NCI-H2171 (cell line): ENCODE results near the gene CA12.
"Not testable (repeated sequence)": the region's sequence is repeated elsewhere in the genome, so short reads cannot be mapped to it uniquely, and the experiment has no call there.

Experiments used
- DNase-seq: peaks from one replicate; lab custom pipeline; 2025; lab: John Stamatoyannopoulos, UW

Gene CA12

GRCh38 chr15:63357061-63357460 is 24.6 kb downstream of the CA12 start:
- DNase-seq: no peak

- DNase-seq: no peak
Observed at GRCh38 chr15:63354821-63355650, 26.6 kb downstream of the CA12 start.

GRCh38 chr15:63353887-63354286 is 27.8 kb downstream of the CA12 start:
- no peak for DNase-seq

GRCh38 chr15:63353261-63353660 is 28.4 kb downstream of the CA12 start:
- DNase-seq: no peak

GRCh38 chr15:63352808-63353207 is 28.8 kb downstream of the CA12 start:
- DNase-seq: no peak

GRCh38 chr15:63351170-63351569 is 30.5 kb downstream of the CA12 start:
- DNase-seq: no peak

- no peak for DNase-seq
Observed at GRCh38 chr15:63350178-63350621, 31.4 kb downstream of the CA12 start.

- no peak for DNase-seq
Observed at GRCh38 chr15:63349621-63350020, 32.0 kb downstream of the CA12 start.

GRCh38 chr15:63349156-63349555 is 32.5 kb downstream of the CA12 start:
- DNase-seq: no peak

GRCh38 chr15:63348392-63348791 is 33.3 kb downstream of the CA12 start:
- DNase-seq: peak; percentile 32

GRCh38 chr15:63347074-63347857 is 34.4 kb downstream of the CA12 start:
- DNase-seq: no peak

- DNase-seq: no peak
Observed at GRCh38 chr15:63345391-63345752, 36.3 kb downstream of the CA12 start.

- DNase-seq: no peak
Observed at GRCh38 chr15:63344731-63345390, 36.8 kb downstream of the CA12 start.

GRCh38 chr15:63342996-63343562 is 38.6 kb downstream of the CA12 start:
- DNase-seq: not testable (repeated sequence)

GRCh38 chr15:63341898-63342297 is 39.7 kb downstream of the CA12 start:
- DNase-seq: no peak

GRCh38 chr15:63340878-63341277 is 40.8 kb downstream of the CA12 start:
- DNase-seq: no peak

- DNase-seq: no peak
Observed at GRCh38 chr15:63340353-63340752, 41.3 kb downstream of the CA12 start.

GRCh38 chr15:63339836-63340235 is 41.8 kb downstream of the CA12 start:
- no peak for DNase-seq

GRCh38 chr15:63339006-63339766 is 42.5 kb downstream of the CA12 start:
- DNase-seq: no peak

- DNase-seq: peak; percentile 53
Observed at GRCh38 chr15:63338170-63338569, 43.5 kb downstream of the CA12 start.

- DNase-seq: no peak
Observed at GRCh38 chr15:63337046-63337445, 44.6 kb downstream of the CA12 start.
